Adipocyte (in vitro differentiated cells): ENCODE measurements around the gene OR6C70.
"Not testable (repeated sequence)": the region's sequence is repeated elsewhere in the genome, so short reads cannot be mapped to it uniquely, and the experiment has no call there.

Experiments used
- DNase-seq: peaks from one replicate; pipeline ENCODE4 v3.0.0-alpha.2; 2015; ENCODE audit warnings: low read depth
- H3K27me3 ChIP-seq: replicated peaks from 2 replicates; pipeline ENCODE4 v1.7.0; 2013; ENCODE audit warnings: mild to moderate bottlenecking, low read length, moderate library complexity; ENCODE audit not compliant: control insufficient read depth, insufficient read depth
- H3K36me3 ChIP-seq: 2 replicates; pipeline ENCODE4 v1.7.0; 2013; ENCODE audit warnings: low read length, mild to moderate bottlenecking, moderate library complexity; ENCODE audit not compliant: control insufficient read depth, insufficient read depth, severe bottlenecking
- H3K4me1 ChIP-seq: 2 replicates; pipeline ENCODE4 v1.7.0; 2013; ENCODE audit warnings: mild to moderate bottlenecking, low read length, moderate library complexity; ENCODE audit not compliant: control insufficient read depth, insufficient read depth
- H3K4me3 ChIP-seq: 2 replicates; pipeline ENCODE4 v1.7.0; 2013; ENCODE audit warnings: mild to moderate bottlenecking, low read length, moderate library complexity
- H3K9ac ChIP-seq: 2 replicates; pipeline ENCODE4 v1.7.0; 2013; ENCODE audit warnings: mild to moderate bottlenecking, low read length, moderate library complexity
- H3K9me3 ChIP-seq: 2 replicates; pipeline ENCODE4 v1.7.0; 2013; ENCODE audit warnings: mild to moderate bottlenecking, low read length, moderate library complexity; ENCODE audit not compliant: control insufficient read depth

The OR6C70 gene

GRCh38 chr12:55467836-55468235, 2.1 kb downstream of the OR6C70 start:
- Histone ChIP-seq H3K9me3 (no peaks in the 10 kb centered on the region), H3K4me1 (no peaks in the 10 kb centered on the region), H3K9ac (no peak overlapping the region), H3K4me3 (no peak overlapping the region), H3K27me3 (no peaks in the 10 kb centered on the region), H3K36me3 (no peaks in the 10 kb centered on the region)
- DNase-seq: no peak

GRCh38 chr12:55464926-55465325, 5.0 kb downstream of the OR6C70 start:
- H3K9ac ChIP-seq, DNase-seq, H3K9me3 ChIP-seq, H3K4me3 ChIP-seq, H3K36me3 ChIP-seq, H3K27me3 ChIP-seq, H3K4me1 ChIP-seq: not testable (repeated sequence)

GRCh38 chr12:55448825-55449224, 21.1 kb downstream of the OR6C70 start:
- H3K4me1 ChIP-seq: no peaks in the 10 kb centered on the region
- no peak overlapping the region for H3K4me3 ChIP-seq
- H3K9ac ChIP-seq: no peak overlapping the region
- H3K27me3 ChIP-seq: no peaks in the 10 kb centered on the region
- H3K9me3 ChIP-seq: no peaks in the 10 kb centered on the region
- H3K36me3 ChIP-seq: no peaks in the 10 kb centered on the region
- no peak for DNase-seq

GRCh38 chr12:55446326-55446725, 23.6 kb downstream of the OR6C70 start:
- Histone ChIP-seq H3K9ac (no peak overlapping the region), H3K4me3 (no peak overlapping the region), H3K4me1 (no peaks in the 10 kb centered on the region), H3K27me3 (no peaks in the 10 kb centered on the region), H3K36me3 (no peaks in the 10 kb centered on the region), H3K9me3 (no peaks in the 10 kb centered on the region)
- no peak for DNase-seq

GRCh38 chr12:55445357-55445756, 24.6 kb downstream of the OR6C70 start:
- no peak for DNase-seq
- Histone ChIP-seq H3K27me3 (no peaks in the 10 kb centered on the region), H3K4me1 (no peaks in the 10 kb centered on the region), H3K4me3 (no peak overlapping the region), H3K9ac (no peak overlapping the region), H3K36me3 (no peaks in the 10 kb centered on the region), H3K9me3 (peaks cover 3% of the 10 kb centered on the region)

GRCh38 chr12:55443776-55444175, 26.2 kb downstream of the OR6C70 start, which contains the start of gene OR6C2:
Gene OR6C2 (plus strand): TSS chr12:55444076. CDS start chr12:55452214, 8,138 bp downstream.
- H3K4me1 ChIP-seq: no peaks in the 10 kb centered on the region
- no peaks in the 10 kb centered on the region for H3K27me3 ChIP-seq
- peaks cover 3% of the 10 kb centered on the region for H3K9me3 ChIP-seq
- no peak for DNase-seq
- H3K36me3 ChIP-seq: no peaks in the 10 kb centered on the region
- no peak within 1 kb of the TSS for H3K9ac ChIP-seq
- H3K4me3 ChIP-seq: no peak within 1 kb of the TSS

- not testable (repeated sequence) for H3K9me3 ChIP-seq, H3K27me3 ChIP-seq, H3K4me3 ChIP-seq, H3K4me1 ChIP-seq, DNase-seq, H3K36me3 ChIP-seq, H3K9ac ChIP-seq
Measured at GRCh38 chr12:55441233-55441632, 28.7 kb downstream of the OR6C70 start.

GRCh38 chr12:55428331-55429243, 41.4 kb downstream of the OR6C70 start:
- Histone ChIP-seq H3K9me3 (no peaks in the 10 kb centered on the region), H3K4me3 (no peak overlapping the region), H3K27me3 (no peaks in the 10 kb centered on the region), H3K9ac (no peak overlapping the region), H3K4me1 (no peaks in the 10 kb centered on the region), H3K36me3 (no peaks in the 10 kb centered on the region)
- no peak for DNase-seq

GRCh38 chr12:55425954-55426353, 44.0 kb downstream of the OR6C70 start, which contains the start of gene OR6C76:
Gene OR6C76 (plus strand): TSS chr12:55426254. CDS start chr12:55426254, 0 bp downstream.
- no peak within 1 kb of the TSS for H3K9ac ChIP-seq
- no peaks in the 10 kb centered on the region for H3K27me3 ChIP-seq
- no peaks in the 10 kb centered on the region for H3K4me1 ChIP-seq
- no peak within 1 kb of the TSS for H3K4me3 ChIP-seq
- no peaks in the 10 kb centered on the region for H3K9me3 ChIP-seq
- no peaks in the 10 kb centered on the region for H3K36me3 ChIP-seq
- DNase-seq: no peak

- Histone ChIP-seq H3K4me3 (no peak overlapping the region), H3K36me3 (no peaks in the 10 kb centered on the region), H3K9ac (no peak overlapping the region), H3K4me1 (no peaks in the 10 kb centered on the region), H3K27me3 (no peaks in the 10 kb centered on the region), H3K9me3 (no peaks in the 10 kb centered on the region)
- DNase-seq: no peak
Measured at GRCh38 chr12:55420307-55420962, 49.5 kb downstream of the OR6C70 start.
